GM12891 (cell line): ENCODE results near the gene ZNF385A.

Experiments used
- POLR2A ChIP-seq: IDR thresholded peaks from 2 replicates; pipeline ENCODE4 v1.6.1; 2011; ENCODE audit warnings: low read depth, low read length, control low read depth
- POLR2AphosphoS5 ChIP-seq: IDR thresholded peaks from 2 replicates; pipeline ENCODE4 v1.6.1; 2011; ENCODE audit warnings: low read depth, low read length, control low read depth
- POU2F2 ChIP-seq: IDR thresholded peaks from 2 replicates; pipeline ENCODE4 v1.6.1; 2011; ENCODE audit warnings: low read depth, mild to moderate bottlenecking, control low read depth, low read length, moderate library complexity
- TAF1 ChIP-seq: IDR thresholded peaks from 2 replicates; pipeline ENCODE4 v1.6.1; 2011; ENCODE audit warnings: low read depth, low read length, control low read depth

DNA sequence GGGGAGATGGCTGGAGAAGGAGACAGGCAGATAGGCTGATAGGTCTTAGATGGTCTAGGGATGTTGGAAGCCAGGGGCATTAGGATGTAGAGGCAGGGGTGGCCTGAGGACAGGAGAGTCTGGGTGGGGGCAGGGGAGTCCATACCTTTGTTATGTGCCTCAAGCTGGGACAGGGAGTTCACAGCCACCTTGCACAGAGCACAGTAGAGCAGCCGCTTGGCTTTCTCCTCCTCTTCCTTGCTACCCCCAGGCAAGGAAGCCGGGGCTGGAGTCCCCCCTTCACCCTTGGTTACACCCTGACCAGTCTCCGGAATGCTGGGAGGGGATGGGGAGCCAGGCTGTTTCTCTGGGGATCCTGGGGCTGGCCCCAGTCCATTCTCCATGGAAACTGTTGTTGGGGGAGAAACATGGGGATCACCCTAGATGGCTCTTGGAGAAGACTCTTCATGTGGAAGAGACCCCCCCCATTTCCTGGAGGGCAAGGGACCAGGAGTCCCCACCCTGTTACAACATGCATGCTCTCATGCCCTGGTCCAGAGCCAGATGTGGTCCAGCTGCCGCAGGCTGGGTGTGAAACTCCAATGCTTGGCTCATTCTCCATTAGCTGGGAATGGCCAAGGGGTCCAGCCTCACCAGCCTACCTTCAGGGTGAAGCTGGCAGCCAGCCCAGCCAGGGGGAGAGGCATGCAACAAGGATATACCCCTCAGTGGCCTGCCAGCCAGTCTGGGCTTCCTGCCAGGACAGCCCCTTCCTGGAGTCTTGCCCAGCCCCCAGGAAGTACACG is 13.0 kb downstream of the ZNF385A start:
- TF ChIP-seq POU2F2 (no peak), POLR2AphosphoS5 (no peak), POLR2A (no peak), TAF1 (no peak)
